Natural killer cell (primary cell): Measurements from ENCODE around the gene OR8A1. TPM values are rescaled to one million over a fixed set of nuclear protein-coding genes. Genes with fewer than 3 reads are reported as not detected.

Source experiments
- ATAC-seq, 3 donors: fragments of 150-1000 bp in 2 of 3; fragments of 200-7000 bp in 1 of 3; cut with Tn5 transposase; 1 replicate in 1 of 3; 2 replicates in 2 of 3; pipeline ENCODE4 v1.10.0; 2021; ENCODE audit warnings: mild to moderate bottlenecking in 2 of 3, moderate library complexity in 2 of 3
- DNase-seq, 2 donors: peaks; one replicate each; pipeline versions ENCODE4 v3.0.0 to v3.0.0-alpha.2; 2013 to 2021; ENCODE audit warnings: mixed read lengths in 1 of 2
- H3K27ac ChIP-seq: one replicate; pipeline ENCODE4 v1.5.1; 2013; ENCODE audit warnings: mild to moderate bottlenecking, low read length
- H3K27me3 ChIP-seq: one replicate; pipeline ENCODE4 v1.6.1; 2013; ENCODE audit warnings: low read length; ENCODE audit not compliant: control insufficient read depth, insufficient read depth
- H3K36me3 ChIP-seq: one replicate; pipeline ENCODE4 v1.6.1; 2013; ENCODE audit warnings: low read length; ENCODE audit not compliant: control insufficient read depth, insufficient read depth
- H3K4me1 ChIP-seq: one replicate; pipeline ENCODE4 v1.6.1; 2013; ENCODE audit warnings: low read length; ENCODE audit not compliant: control insufficient read depth, insufficient read depth
- H3K4me3 ChIP-seq: one replicate; pipeline ENCODE4 v1.5.1; 2013; ENCODE audit warnings: low read length
- H3K9me3 ChIP-seq: one replicate; pipeline ENCODE4 v1.6.1; 2013; ENCODE audit warnings: low read length; ENCODE audit not compliant: control insufficient read depth, insufficient read depth
- H3K27ac Mint-ChIP-seq, 2 donors: one replicate each; pipeline ENCODE4 v1.8.0; 2022; ENCODE audit warnings: mild to moderate bottlenecking in 2 of 2, mixed read lengths in 2 of 2, moderate library complexity in 1 of 2
- H3K27me3 Mint-ChIP-seq, 2 donors: one replicate each; pipeline ENCODE4 v1.8.0; 2022; ENCODE audit warnings: low read depth in 2 of 2, mixed read lengths in 2 of 2
- H3K36me3 Mint-ChIP-seq: one replicate; pipeline ENCODE4 v1.8.0; 2022; ENCODE audit warnings: mixed read lengths
- H3K4me1 Mint-ChIP-seq, 2 donors: one replicate each; pipeline ENCODE4 v1.8.0; 2022; ENCODE audit warnings: mixed read lengths in 2 of 2
- H3K4me3 Mint-ChIP-seq: one replicate; pipeline ENCODE4 v1.8.0; 2022; ENCODE audit warnings: mild to moderate bottlenecking, moderate library complexity, mixed read lengths
- H3K9me3 Mint-ChIP-seq, 2 donors: one replicate each; pipeline ENCODE4 v1.8.0; 2022; ENCODE audit warnings: mixed read lengths in 2 of 2
- WGBS: methylation state at CpG from one replicate; pipeline ENCODE4 v1.1.7; 2013; ENCODE audit warnings: missing lambda C conversion rate; ENCODE audit not compliant: insufficient coverage; 5-methylcytosine and 5-hydroxymethylcytosine counted together
- intact Hi-C: fragments of 100-400 bp; cut with micrococcal nuclease; formaldehyde crosslinking; loops from one replicate; pipeline ENCODE4 v1.14.2; 2022
- total RNA-seq, 4 donors: library from RNA; stranded (reverse); fragments of 120-200 nt in 1 of 4; gene quantifications; one replicate each; pipeline versions ENCODE4 v1.2.3 to v1.2.4, GENCODE V29; 2013 to 2022
- TF ChIP-seq, protein P1 (sequence below): fragments of 200-600 bp; IDR thresholded peaks from one replicate; pipeline ENCODE4 v1.8.0; 2022; ENCODE audit warnings: antibody characterized with exemption

The OR8A1 gene
- not detected for total RNA-seq
- not detected for total RNA-seq (2013)

DNA sequence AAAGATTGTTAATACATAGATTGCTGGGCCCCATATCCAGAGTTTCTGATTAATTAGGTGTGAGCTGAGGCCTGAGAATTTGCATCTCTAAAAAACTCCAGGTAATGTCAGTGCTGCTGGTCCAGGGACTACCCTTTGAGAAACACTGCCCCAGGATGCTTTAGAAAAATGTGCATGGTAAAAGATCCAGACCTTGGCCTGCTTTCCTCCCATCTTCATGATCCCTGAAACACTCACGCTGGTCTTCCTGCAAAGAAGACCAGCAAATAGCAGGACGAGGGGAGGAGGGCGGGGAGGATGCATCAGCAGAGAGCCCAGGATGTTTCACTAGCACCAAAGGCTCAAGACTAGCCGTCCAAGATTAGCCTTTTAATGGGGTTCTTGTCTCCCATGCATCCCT is at the start of gene OR8A1:
TSS of gene OR8A1 (plus strand) at position 301 of the 400 bp plus-strand sequence. CDS start 123 bp downstream, outside the sequence.
- WGBS: 67% methylated on average over 4 of the region's 4 CpGs
- Histone ChIP-seq H3K4me3 (no peak within 1 kb of the TSS), H3K4me1 (no peaks in the 10 kb centered on the region), H3K27me3 (no peaks in the 10 kb centered on the region), H3K27ac (no peak within 1 kb of the TSS), H3K36me3 (no peaks in the 10 kb centered on the region), H3K9me3 (no peaks in the 10 kb centered on the region)
- H3K4me3 Mint-ChIP-seq: no peak within 1 kb of the TSS
- H3K9me3 Mint-ChIP-seq: no peaks in the 10 kb centered on the region
- H3K27ac Mint-ChIP-seq: no peak within 1 kb of the TSS
- no peaks in the 10 kb centered on the region for H3K4me1 Mint-ChIP-seq
- ATAC-seq (no peak), DNase-seq (no peak)
- TF ChIP-seq, protein P1, sequence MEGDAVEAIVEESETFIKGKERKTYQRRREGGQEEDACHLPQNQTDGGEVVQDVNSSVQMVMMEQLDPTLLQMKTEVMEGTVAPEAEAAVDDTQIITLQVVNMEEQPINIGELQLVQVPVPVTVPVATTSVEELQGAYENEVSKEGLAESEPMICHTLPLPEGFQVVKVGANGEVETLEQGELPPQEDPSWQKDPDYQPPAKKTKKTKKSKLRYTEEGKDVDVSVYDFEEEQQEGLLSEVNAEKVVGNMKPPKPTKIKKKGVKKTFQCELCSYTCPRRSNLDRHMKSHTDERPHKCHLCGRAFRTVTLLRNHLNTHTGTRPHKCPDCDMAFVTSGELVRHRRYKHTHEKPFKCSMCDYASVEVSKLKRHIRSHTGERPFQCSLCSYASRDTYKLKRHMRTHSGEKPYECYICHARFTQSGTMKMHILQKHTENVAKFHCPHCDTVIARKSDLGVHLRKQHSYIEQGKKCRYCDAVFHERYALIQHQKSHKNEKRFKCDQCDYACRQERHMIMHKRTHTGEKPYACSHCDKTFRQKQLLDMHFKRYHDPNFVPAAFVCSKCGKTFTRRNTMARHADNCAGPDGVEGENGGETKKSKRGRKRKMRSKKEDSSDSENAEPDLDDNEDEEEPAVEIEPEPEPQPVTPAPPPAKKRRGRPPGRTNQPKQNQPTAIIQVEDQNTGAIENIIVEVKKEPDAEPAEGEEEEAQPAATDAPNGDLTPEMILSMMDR: no peak
- intact Hi-C loops: no loop called here
- H3K27me3 Mint-ChIP-seq: peaks cover 7 to 41% of the 10 kb centered on the region in 2 donors
- no peaks in the 10 kb centered on the region for H3K36me3 Mint-ChIP-seq

DNA sequence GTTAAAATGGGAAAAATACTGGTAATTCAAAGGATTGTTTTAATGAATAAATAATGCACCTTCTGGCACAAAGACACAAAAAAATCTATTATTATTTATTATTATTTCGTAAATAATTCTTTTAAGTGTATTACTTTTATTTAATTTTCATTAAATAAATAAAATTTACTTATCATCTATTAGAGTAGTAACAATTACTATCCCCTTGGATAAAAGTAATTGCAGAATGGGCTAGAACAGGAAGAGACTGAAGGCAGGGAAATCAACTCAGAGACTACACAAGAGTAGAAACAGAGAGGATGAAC is 49.3 kb upstream of the OR8A1 start:
- H3K9me3 ChIP-seq: no peaks in the 10 kb centered on the region
- no peak overlapping the region for H3K4me3 Mint-ChIP-seq
- H3K4me1 ChIP-seq: no peaks in the 10 kb centered on the region
- WGBS: no CpG with 5 or more reads among the region's 1 CpG
- H3K27me3 ChIP-seq: no peaks in the 10 kb centered on the region
- H3K9me3 Mint-ChIP-seq: no peaks in the 10 kb centered on the region
- no peak for DNase-seq
- no peaks in the 10 kb centered on the region for H3K36me3 Mint-ChIP-seq
- H3K27me3 Mint-ChIP-seq: peaks cover 0 to 9% of the 10 kb centered on the region in 2 donors
- peaks cover 0 to 8% of the 10 kb centered on the region in 2 donors for H3K4me1 Mint-ChIP-seq
- H3K36me3 ChIP-seq: no peaks in the 10 kb centered on the region
- intact Hi-C loops: no loop called here
- TF ChIP-seq, protein P1: no peak
- no peak for ATAC-seq
- no peak overlapping the region for H3K27ac Mint-ChIP-seq
- no peak overlapping the region for H3K4me3 ChIP-seq
- no peak overlapping the region for H3K27ac ChIP-seq

GRCh38 chr11:124533626-124534025 is 36.2 kb upstream of the OR8A1 start:
- H3K27me3 Mint-ChIP-seq: peaks cover 14 to 33% of the 10 kb centered on the region in 2 donors
- DNase-seq (no peak), ATAC-seq (no peak)
- H3K36me3 Mint-ChIP-seq: peaks cover 4% of the 10 kb centered on the region
- TF ChIP-seq, protein P1: no peak
- H3K27me3 ChIP-seq: no peaks in the 10 kb centered on the region
- no peaks in the 10 kb centered on the region for H3K9me3 ChIP-seq
- H3K9me3 Mint-ChIP-seq: no peaks in the 10 kb centered on the region
- H3K27ac Mint-ChIP-seq: no peak overlapping the region
- intact Hi-C loops: no loop called here
- no peaks in the 10 kb centered on the region for H3K36me3 ChIP-seq
- peaks cover 0 to 4% of the 10 kb centered on the region in 2 donors for H3K4me1 Mint-ChIP-seq
- H3K27ac ChIP-seq: no peak overlapping the region
- no peak overlapping the region for H3K4me3 ChIP-seq
- WGBS: 96% methylated on average over 1 of the region's 2 CpGs
- H3K4me3 Mint-ChIP-seq: no peak overlapping the region
- peaks cover 3% of the 10 kb centered on the region for H3K4me1 ChIP-seq

- no peak overlapping the region for H3K4me3 Mint-ChIP-seq
- no peak for ATAC-seq
- 87% methylated on average over 2 of the region's 2 CpGs for WGBS
- H3K27me3 Mint-ChIP-seq: peaks cover 14 to 28% of the 10 kb centered on the region in 2 donors
- DNase-seq: no peak
- Histone ChIP-seq H3K4me3 (no peak overlapping the region), H3K9me3 (no peaks in the 10 kb centered on the region), H3K27me3 (no peaks in the 10 kb centered on the region), H3K36me3 (no peaks in the 10 kb centered on the region), H3K4me1 (peaks cover 3% of the 10 kb centered on the region), H3K27ac (no peak overlapping the region)
- intact Hi-C loops: no loop called here
- no peaks in the 10 kb centered on the region for H3K36me3 Mint-ChIP-seq
- no peak overlapping the region for H3K27ac Mint-ChIP-seq
- TF ChIP-seq, protein P1: no peak
- H3K4me1 Mint-ChIP-seq: peaks cover 0 to 4% of the 10 kb centered on the region in 2 donors
- H3K9me3 Mint-ChIP-seq: no peaks in the 10 kb centered on the region
These were observed 35.7 kb upstream of the OR8A1 start for GRCh38 chr11:124534051-124534450.
